Esophagus squamous epithelium (tissue), 4 donors: ENCODE measurements around the gene MICAL3.

Experiments
- CTCF ChIP-seq, 6 experiments: fragments of 450-650 bp in 4 of 6; fragments of 200-600 bp in 2 of 6; sonication (generic) in 2 of 6; IDR thresholded peaks; one replicate each; pipeline ENCODE4 v1.5.1; 2016 to 2019; ENCODE audit warnings: antibody characterized with exemption in 6 of 6, mild to moderate bottlenecking in 4 of 6, moderate library complexity in 4 of 6
- POLR2A ChIP-seq, 4 donors: fragments of 450-650 bp; IDR thresholded peaks; one replicate each; pipeline ENCODE4 v1.6.1; 2017; ENCODE audit warnings: antibody characterized with exemption in 4 of 4, mild to moderate bottlenecking in 4 of 4, moderate library complexity in 3 of 4

- TF ChIP-seq CTCF (IDR thresholded peaks at IDR 0.05) (no peak), POLR2A (IDR thresholded peaks at IDR 0.05) (no peak)
Observed at GRCh38 chr22:17929909-17930308, 94.5 kb downstream of the MICAL3 start.
